HG03457 (cell line): Measurements from ENCODE around the gene RAB40C.

Experiments used
- ATAC-seq: cut with Tn5 transposase; IDR thresholded peaks from one replicate; pipeline ENCODE4 v1.9.1; 2021; ENCODE audit warnings: moderate number of reproducible peaks; ENCODE audit not compliant: unreplicated experiment

The RAB40C gene

GRCh38 chr16:678209-678857 lies 88.5 kb downstream of the RAB40C start:
- ATAC-seq = no peak
